SK-N-SH (cell line): Measurements from ENCODE around the gene DCAF11. TPM values are rescaled to one million over a fixed set of nuclear protein-coding genes. Genes with fewer than 3 reads are reported as not detected.

Experiments
- CTCF ChIA-PET: fragments of 300-600, 350-600 bp; formaldehyde crosslinking; extraction: SDS; loops from one replicate; lab custom pipeline; 2021; lab: Yijun Ruan, JAX
- POLR2A ChIA-PET: fragments of 350-600 bp; sonication (Branson Sonifier 250); formaldehyde crosslinking; extraction: SDS; loops from one replicate; lab custom pipeline; 2020; ENCODE audit warnings: antibody characterized with exemption, inconsistent platforms; lab: Yijun Ruan, JAX
- DNase-seq: peaks from one replicate; pipeline ENCODE4 v3.0.0; 2012
- H2AFZ ChIP-seq: fragments of 200-600 bp; sonication (generic); 2 replicates; pipeline ENCODE4 v1.8.1; 2016; ENCODE audit warnings: antibody characterized with exemption, mild to moderate bottlenecking, low read depth
- H3F3A ChIP-seq: fragments of 200-600 bp; sonication (generic); replicated peaks from 2 replicates; pipeline ENCODE3; 2016; ENCODE audit warnings: antibody characterized with exemption, mild to moderate bottlenecking; ENCODE audit not compliant: insufficient read depth
- H3K27ac ChIP-seq, 2 experiments: fragments of 200-500 bp in 1 of 2; fragments of 200-600 bp in 1 of 2; sonication (Bioruptor generic) in 1 of 2; sonication (generic), shearing (Covaris generic) in 1 of 2; 2 replicates each; pipeline versions ENCODE4 v1.5.1 to v1.6.1; 2014 to 2016; ENCODE audit warnings: low read depth in 2 of 2, inconsistent platforms in 1 of 2, low read length in 1 of 2, mild to moderate bottlenecking in 1 of 2, mixed read lengths in 1 of 2
- H3K27me3 ChIP-seq: fragments of 200-600 bp; sonication (generic), shearing (Covaris generic); 2 replicates; pipeline ENCODE4 v1.6.1; 2016; ENCODE audit warnings: mixed run types; ENCODE audit not compliant: insufficient read depth
- H3K36me3 ChIP-seq, 2 experiments: fragments of 200-500 bp in 1 of 2; fragments of 200-600 bp in 1 of 2; sonication (Bioruptor generic) in 1 of 2; sonication (generic) in 1 of 2; replicated peaks in 1 of 2; 2 replicates each; pipeline versions ENCODE3 to v1.5.1; 2014 to 2016; ENCODE audit warnings: low read length in 1 of 2, mild to moderate bottlenecking in 1 of 2; ENCODE audit not compliant: insufficient read depth in 2 of 2, control insufficient read depth in 1 of 2
- H3K4me1 ChIP-seq, 2 experiments: fragments of 200-500 bp in 1 of 2; fragments of 200-600 bp in 1 of 2; sonication (Bioruptor generic) in 1 of 2; sonication (generic), shearing (Covaris generic) in 1 of 2; 2 replicates each; pipeline versions ENCODE4 v1.5.1 to v1.6.1; 2014 to 2016; ENCODE audit warnings: low read depth in 1 of 2, low read length in 1 of 2, mixed run types in 1 of 2; ENCODE audit not compliant: insufficient read depth in 2 of 2, control insufficient read depth in 1 of 2
- H3K4me2 ChIP-seq: fragments of 200-600 bp; sonication (generic), shearing (Covaris generic); 2 replicates; pipeline ENCODE4 v1.6.1; 2017; ENCODE audit warnings: mixed run types
- H3K4me3 ChIP-seq, 2 experiments: fragments of 200-500 bp in 1 of 2; fragments of 200-600 bp in 1 of 2; sonication (Bioruptor generic) in 1 of 2; sonication (generic), shearing (Covaris generic) in 1 of 2; 2 replicates each; pipeline versions ENCODE4 v1.5.1 to v1.8.1; 2014 to 2016; ENCODE audit warnings: low read depth in 2 of 2, inconsistent platforms in 1 of 2, low read length in 1 of 2, mild to moderate bottlenecking in 1 of 2, mixed read lengths in 1 of 2, moderate library complexity in 1 of 2
- H3K79me2 ChIP-seq: fragments of 200-600 bp; sonication (generic); 2 replicates; pipeline ENCODE4 v1.8.1; 2017; ENCODE audit warnings: mild to moderate bottlenecking; ENCODE audit not compliant: insufficient read depth
- H3K9ac ChIP-seq: fragments of 200-600 bp; sonication (generic); 2 replicates; pipeline ENCODE4 v1.6.1; 2017; ENCODE audit warnings: mixed run types
- H3K9me2 ChIP-seq: fragments of 200-600 bp; sonication (generic); 2 replicates; pipeline ENCODE4 v1.6.1; 2017; ENCODE audit warnings: mixed run types
- H3K9me3 ChIP-seq: fragments of 200-600 bp; sonication (generic); 2 replicates; pipeline ENCODE4 v1.6.1; 2017; ENCODE audit warnings: mixed run types, mild to moderate bottlenecking, moderate library complexity
- H4K20me1 ChIP-seq: fragments of 200-600 bp; sonication (generic); 2 replicates; pipeline ENCODE4 v1.6.1; 2017; ENCODE audit warnings: mild to moderate bottlenecking, mixed run types; ENCODE audit not compliant: insufficient read depth
- CHD2 ChIP-seq: fragments of 150-350 bp; IDR thresholded peaks from 2 replicates; pipeline ENCODE4 v1.6.1; 2018; ENCODE audit warnings: low read length; ENCODE audit not compliant: partially characterized antibody
- ELF1 ChIP-seq: IDR thresholded peaks from 2 replicates; pipeline ENCODE4 v1.4.0; 2012
- EP300 ChIP-seq, 2 experiments: IDR thresholded peaks; 2 replicates each; pipeline versions ENCODE4 v1.4.0 to v1.6.1; 2012; ENCODE audit warnings: borderline replicate concordance in 1 of 2, low read depth in 1 of 2, low read length in 1 of 2
- GABPA ChIP-seq: IDR thresholded peaks from 2 replicates; pipeline ENCODE4 v1.4.0; 2012; ENCODE audit warnings: low read depth, mild to moderate bottlenecking
- MEF2A ChIP-seq: IDR thresholded peaks from 2 replicates; pipeline ENCODE4 v1.4.0; 2012; ENCODE audit warnings: low read depth, borderline replicate concordance
- NFIC ChIP-seq: IDR thresholded peaks from 2 replicates; pipeline ENCODE4 v1.4.0; 2012; ENCODE audit warnings: borderline replicate concordance
- RCOR1 ChIP-seq: fragments of 150-350 bp; IDR thresholded peaks from 2 replicates; pipeline ENCODE4 v1.6.1; 2017; ENCODE audit warnings: antibody characterized with exemption, low read length
- SMC3 ChIP-seq: IDR thresholded peaks from 2 replicates; pipeline ENCODE4 v1.6.1; 2012; ENCODE audit warnings: low read depth, low read length, improper control_type of control experiment
- TAF1 ChIP-seq: IDR thresholded peaks from 2 replicates; pipeline ENCODE4 v1.6.1; 2012; ENCODE audit warnings: low read depth, mild to moderate bottlenecking, low read length, moderate library complexity, borderline replicate concordance
- TCF12 ChIP-seq: IDR thresholded peaks from 2 replicates; pipeline ENCODE4 v1.4.0; 2012
- YY1 ChIP-seq: IDR thresholded peaks from 2 replicates; pipeline ENCODE4 v1.4.0; 2012; ENCODE audit warnings: low read depth, mild to moderate bottlenecking
- WGBS: methylation state at CpG from one replicate; pipeline ENCODE4 v1.1.6; 2017; ENCODE audit warnings: low lambda C conversion rate; 5-methylcytosine and 5-hydroxymethylcytosine counted together
- polyA plus RNA-seq, 3 experiments: library from polyadenylated mRNA; depleted of rRNA; stranded (reverse); fragments of >200 nt; gene quantifications; 2 replicates each; pipeline ENCODE4 v1.2.3, GENCODE V29; 2012
- TF ChIP-seq, protein P1 (sequence below): IDR thresholded peaks from 2 replicates; pipeline ENCODE4 v1.4.0; 2012; ENCODE audit warnings: low read depth, borderline replicate concordance
- TF ChIP-seq, protein P2 (sequence below): IDR thresholded peaks from 2 replicates; pipeline ENCODE4; 2012
- TF ChIP-seq, protein P3 (sequence below): IDR thresholded peaks from 2 replicates; pipeline ENCODE4 v1.4.0; 2012; ENCODE audit warnings: low read depth
- TF ChIP-seq, protein P4 (sequence below): fragments of 150-350 bp; IDR thresholded peaks from 2 replicates; pipeline ENCODE4 v1.6.1; 2017; ENCODE audit warnings: antibody characterized with exemption, low read length, low read depth, borderline replicate concordance

The DCAF11 gene
- polyA plus RNA-seq, 1 of the 3 experiments (the other 2 are of a cell fraction), result 34.6 TPM

DNA sequence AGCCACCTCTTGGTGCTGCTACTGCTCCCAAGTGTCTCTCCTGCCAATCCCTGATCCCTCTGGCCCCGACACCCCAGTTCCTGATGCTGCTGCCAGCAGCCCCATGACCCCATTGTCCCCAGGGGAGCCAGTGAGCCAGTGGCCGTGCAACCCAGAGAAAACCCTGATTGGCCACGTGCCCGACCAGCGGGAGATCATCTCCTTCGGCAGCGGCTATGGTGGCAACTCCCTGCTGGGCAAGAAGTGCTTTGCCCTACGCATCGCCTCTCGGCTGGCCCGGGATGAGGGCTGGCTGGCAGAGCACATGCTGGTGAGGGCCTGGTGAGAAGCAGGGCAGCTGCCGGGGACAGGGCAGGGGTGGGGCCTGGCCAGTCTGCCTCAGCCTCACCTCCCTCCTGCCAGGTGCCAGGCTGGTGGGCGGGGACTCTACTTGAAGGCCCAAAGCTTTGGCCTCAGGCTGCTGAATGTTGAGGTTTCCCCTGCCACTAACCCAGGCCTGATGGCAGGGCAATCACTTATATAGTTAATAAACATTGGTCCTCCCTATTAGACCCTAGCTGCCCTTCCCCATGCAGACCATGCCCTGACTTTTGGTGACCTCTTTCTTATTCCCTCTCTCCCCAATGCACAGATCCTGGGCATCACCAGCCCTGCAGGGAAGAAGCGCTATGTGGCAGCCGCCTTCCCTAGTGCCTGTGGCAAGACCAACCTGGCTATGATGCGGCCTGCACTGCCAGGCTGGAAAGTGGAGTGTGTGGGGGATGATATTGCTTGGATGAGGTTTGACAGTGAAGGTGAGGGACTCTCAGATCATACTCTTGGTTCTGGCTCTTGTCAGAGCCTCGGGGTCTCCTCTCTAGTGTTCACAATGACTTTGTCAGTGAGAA is 15.4 kb upstream of the DCAF11 start:
- Histone ChIP-seq H3K4me2 (no peak overlapping the region), H2AFZ (no peak overlapping the region), H3K36me3 (peaks cover 3 to 23% of the 10 kb centered on the region in 2 experiments), H3K9me3 (no peaks in the 10 kb centered on the region), H3K27ac (no peak overlapping the region), H3K9me2 (no peaks in the 10 kb centered on the region), H3K79me2 (peaks cover 16% of the 10 kb centered on the region), H3K27me3 (no peaks in the 10 kb centered on the region), H3K4me3 (no peak overlapping the region), H3F3A (peaks cover 3% of the 10 kb centered on the region), H3K4me1 (peaks cover 12% of the 10 kb centered on the region in 2 experiments; a peak in 2 of 4 replicates), H4K20me1 (no peaks in the 10 kb centered on the region), H3K9ac (no peak overlapping the region)
- DNase-seq, result no peak
- WGBS, result 91% methylated on average over 6 of the region's 17 CpGs
- ChIA-PET POLR2A (interaction anchor here (1.3 kb wide), 1 partner anchor 15 kb away, joined by 3 read pairs; the partner anchor contains the start of genes DCAF11 and NRL), CTCF (interaction anchor here (0.9 to 25.4 kb wide), 3 partner anchors 7 to 33 kb away, joined by 3 to 1159 read pairs (median 219); partner anchors contain the start of genes CARMIL3 and CPNE6)
- TF ChIP-seq TCF12, result no peak
- TF ChIP-seq SMC3, result no peak
- TF ChIP-seq, protein P1, sequence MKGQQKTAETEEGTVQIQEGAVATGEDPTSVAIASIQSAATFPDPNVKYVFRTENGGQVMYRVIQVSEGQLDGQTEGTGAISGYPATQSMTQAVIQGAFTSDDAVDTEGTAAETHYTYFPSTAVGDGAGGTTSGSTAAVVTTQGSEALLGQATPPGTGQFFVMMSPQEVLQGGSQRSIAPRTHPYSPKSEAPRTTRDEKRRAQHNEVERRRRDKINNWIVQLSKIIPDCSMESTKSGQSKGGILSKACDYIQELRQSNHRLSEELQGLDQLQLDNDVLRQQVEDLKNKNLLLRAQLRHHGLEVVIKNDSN, result no peak
- TF ChIP-seq GABPA, result no peak
- TF ChIP-seq TAF1, result no peak
- TF ChIP-seq, protein P2, sequence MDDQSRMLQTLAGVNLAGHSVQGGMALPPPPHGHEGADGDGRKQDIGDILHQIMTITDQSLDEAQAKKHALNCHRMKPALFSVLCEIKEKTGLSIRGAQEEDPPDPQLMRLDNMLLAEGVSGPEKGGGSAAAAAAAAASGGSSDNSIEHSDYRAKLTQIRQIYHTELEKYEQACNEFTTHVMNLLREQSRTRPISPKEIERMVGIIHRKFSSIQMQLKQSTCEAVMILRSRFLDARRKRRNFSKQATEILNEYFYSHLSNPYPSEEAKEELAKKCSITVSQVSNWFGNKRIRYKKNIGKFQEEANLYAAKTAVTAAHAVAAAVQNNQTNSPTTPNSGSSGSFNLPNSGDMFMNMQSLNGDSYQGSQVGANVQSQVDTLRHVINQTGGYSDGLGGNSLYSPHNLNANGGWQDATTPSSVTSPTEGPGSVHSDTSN, result no peak
- TF ChIP-seq CHD2, result no peak
- TF ChIP-seq, protein P3, sequence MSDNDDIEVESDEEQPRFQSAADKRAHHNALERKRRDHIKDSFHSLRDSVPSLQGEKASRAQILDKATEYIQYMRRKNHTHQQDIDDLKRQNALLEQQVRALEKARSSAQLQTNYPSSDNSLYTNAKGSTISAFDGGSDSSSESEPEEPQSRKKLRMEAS, result no peak
- TF ChIP-seq RCOR1, result no peak

DNA sequence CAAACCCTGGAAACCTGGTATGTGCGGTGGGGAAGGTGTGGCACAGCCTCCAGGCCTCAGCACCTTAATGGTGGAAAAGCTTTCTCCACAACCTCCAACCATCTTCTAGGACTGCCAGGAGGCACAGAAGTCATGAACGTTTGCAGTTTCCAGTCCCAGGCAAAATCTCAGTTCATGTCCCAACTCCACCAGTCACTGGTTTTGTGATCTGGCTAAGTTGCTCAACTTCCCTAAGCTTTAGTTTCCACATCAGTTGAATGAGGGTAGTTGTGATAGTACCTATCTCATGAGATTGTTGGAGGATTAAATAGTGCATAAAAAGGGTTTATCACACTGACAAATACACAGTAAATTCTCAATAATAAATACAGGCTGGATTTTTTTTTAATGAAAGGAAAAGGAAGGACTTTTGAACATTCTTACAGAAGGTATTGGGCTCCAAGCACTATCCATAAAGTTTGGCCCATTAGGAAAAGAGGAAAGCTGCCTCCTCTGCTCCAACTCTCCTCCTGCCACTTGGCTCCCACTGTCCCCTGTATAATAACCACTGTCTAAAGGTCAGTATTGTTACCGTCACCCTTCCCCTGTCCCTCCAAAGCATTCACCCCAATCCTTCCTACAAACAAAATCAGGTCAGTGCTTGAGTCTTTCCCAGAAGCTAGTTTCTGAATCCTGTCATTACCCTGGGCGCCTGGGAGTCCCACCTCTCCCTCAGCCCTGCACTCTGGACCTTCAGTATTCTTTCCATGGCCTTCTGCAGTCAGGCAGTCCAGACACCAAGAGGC is 14.2 kb upstream of the DCAF11 start:
- POLR2A ChIA-PET, result interaction anchor here (1.0 kb wide), 1 partner anchor 8 kb away, joined by 3 read pairs; no protein-coding TSS in a partner anchor
- H3K27me3 ChIP-seq, result no peaks in the 10 kb centered on the region
- no peak overlapping the region for H2AFZ ChIP-seq
- TF ChIP-seq ELF1, result no peak
- no peak for TF ChIP-seq MEF2A
- no peak for TF ChIP-seq EP300 (IDR thresholded peaks at IDR 0.05; ENCODE audit: borderline replicate concordance in 1 of 2, low read depth in 1 of 2, low read length in 1 of 2)
- TF ChIP-seq, protein P4, sequence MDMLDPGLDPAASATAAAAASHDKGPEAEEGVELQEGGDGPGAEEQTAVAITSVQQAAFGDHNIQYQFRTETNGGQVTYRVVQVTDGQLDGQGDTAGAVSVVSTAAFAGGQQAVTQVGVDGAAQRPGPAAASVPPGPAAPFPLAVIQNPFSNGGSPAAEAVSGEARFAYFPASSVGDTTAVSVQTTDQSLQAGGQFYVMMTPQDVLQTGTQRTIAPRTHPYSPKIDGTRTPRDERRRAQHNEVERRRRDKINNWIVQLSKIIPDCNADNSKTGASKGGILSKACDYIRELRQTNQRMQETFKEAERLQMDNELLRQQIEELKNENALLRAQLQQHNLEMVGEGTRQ, result no peak
- no peak for TF ChIP-seq TAF1
- no peak for TF ChIP-seq NFIC
- TF ChIP-seq YY1, result no peak
- H4K20me1 ChIP-seq, result no peaks in the 10 kb centered on the region
- no peaks in the 10 kb centered on the region for H3F3A ChIP-seq
- H3K9ac ChIP-seq, result no peak overlapping the region
- H3K4me2 ChIP-seq, result no peak overlapping the region
- no peak overlapping the region for H3K27ac ChIP-seq
- H3K4me3 ChIP-seq, result no peak overlapping the region
- peaks cover 3 to 23% of the 10 kb centered on the region in 2 experiments for H3K36me3 ChIP-seq
- DNase-seq, result no peak
- WGBS, result 70% methylated on average over 3 of the region's 4 CpGs
- H3K9me3 ChIP-seq, result no peaks in the 10 kb centered on the region
- H3K79me2 ChIP-seq, result peaks cover 7% of the 10 kb centered on the region
- no peaks in the 10 kb centered on the region for H3K9me2 ChIP-seq
- H3K4me1 ChIP-seq, result peaks cover 5 to 8% of the 10 kb centered on the region in 2 experiments; a peak in 2 of 4 replicates
- CTCF ChIA-PET, result interaction anchor here (0.6 to 25.4 kb wide), 4 partner anchors 6 to 61 kb away, joined by 3 to 1159 read pairs (median 111); partner anchors contain the start of genes CARMIL3, CPNE6 and IRF9
